MM.1S (cell line): Measurements from ENCODE around the gene CYB561A3.

Experiments used
- DNase-seq: peaks from one replicate; pipeline ENCODE4 v3.0.0-alpha.2; 2015
- H2AFZ ChIP-seq: fragments of 300-600 bp; sonication (generic); 2 replicates; pipeline ENCODE4 v1.6.0; 2016; ENCODE audit warnings: antibody characterized with exemption, low read length
- H3F3A ChIP-seq: fragments of 300-600 bp; sonication (generic); 2 replicates; pipeline ENCODE4 v1.6.1; 2016; ENCODE audit warnings: mild to moderate bottlenecking, antibody characterized with exemption, low read length, moderate library complexity, mixed read lengths; ENCODE audit not compliant: insufficient read depth
- H3K27ac ChIP-seq: fragments of 300-600 bp; sonication (generic); 2 replicates; pipeline ENCODE4 v1.5.1; 2016; ENCODE audit warnings: mild to moderate bottlenecking, low read length
- H3K27me3 ChIP-seq: fragments of 300-600 bp; sonication (generic); replicated peaks from 2 replicates; pipeline ENCODE4 v1.6.0; 2016; ENCODE audit warnings: low read length; ENCODE audit not compliant: insufficient read depth
- H3K36me3 ChIP-seq: fragments of 300-600 bp; sonication (generic); replicated peaks from 2 replicates; pipeline ENCODE4 v1.6.1; 2016; ENCODE audit warnings: mild to moderate bottlenecking, low read length, mixed read lengths; ENCODE audit not compliant: insufficient read depth
- H3K4me1 ChIP-seq: fragments of 300-600 bp; sonication (generic); 2 replicates; pipeline ENCODE4 v1.6.1; 2016; ENCODE audit warnings: low read length, mixed read lengths
- H3K4me2 ChIP-seq: fragments of 300-600 bp; sonication (generic); 2 replicates; pipeline ENCODE4 v1.6.0; 2016; ENCODE audit warnings: low read depth, low read length
- H3K4me3 ChIP-seq: fragments of 300-600 bp; sonication (generic); 2 replicates; pipeline ENCODE4 v1.5.1; 2016; ENCODE audit warnings: low read length, mixed read lengths
- H3K79me2 ChIP-seq: fragments of 300-600 bp; sonication (generic); 2 replicates; pipeline ENCODE4 v1.6.1; 2016; ENCODE audit warnings: mixed run types, low read length, mixed read lengths
- H3K9ac ChIP-seq: fragments of 300-600 bp; sonication (generic); 2 replicates; pipeline ENCODE4 v1.6.1; 2016; ENCODE audit warnings: low read length, mixed read lengths
- H3K9me2 ChIP-seq: fragments of 300-600 bp; sonication (generic); replicated peaks from 2 replicates; pipeline ENCODE4 v1.6.1; 2016; ENCODE audit warnings: mild to moderate bottlenecking, low read length, mixed read lengths; ENCODE audit not compliant: insufficient read depth
- H3K9me3 ChIP-seq: fragments of 300-600 bp; sonication (generic); replicated peaks from 2 replicates; pipeline ENCODE4 v1.6.1; 2016; ENCODE audit warnings: mild to moderate bottlenecking, low read length, mixed read lengths; ENCODE audit not compliant: insufficient read depth
- H4K20me1 ChIP-seq: fragments of 300-600 bp; sonication (generic); 2 replicates; pipeline ENCODE4 v1.6.1; 2016; ENCODE audit warnings: mild to moderate bottlenecking, low read length, moderate library complexity, mixed read lengths; ENCODE audit not compliant: insufficient read depth
- CTCF ChIP-seq: fragments of 300-600 bp; sonication (generic); IDR thresholded peaks from 2 replicates; pipeline ENCODE4 v1.5.1; 2016; ENCODE audit warnings: antibody characterized with exemption, low read length, mixed read lengths
- EZH2 ChIP-seq: fragments of 300-600 bp; sonication (generic); optimal IDR thresholded peaks from 2 replicates; pipeline ENCODE3; 2017; ENCODE audit warnings: low read depth, mild to moderate bottlenecking, antibody characterized with exemption, low read length, mixed read lengths
- EZH2phosphoT487 ChIP-seq: fragments of 300-600 bp; sonication (generic); IDR thresholded peaks from 2 replicates; pipeline ENCODE4 v1.6.1; 2018; ENCODE audit warnings: antibody characterized with exemption, low read length

The CYB561A3 gene

GRCh38 chr11:61401573-61401972 lies 39.9 kb upstream of the CYB561A3 start:
- Histone ChIP-seq H3F3A (peaks cover 7% of the 10 kb centered on the region; the same call in 1 of the 2 replicates), H3K4me2 (no peak overlapping the region), H3K36me3 (peaks cover 14% of the 10 kb centered on the region), H3K27ac (no peak overlapping the region), H3K9ac (no peak overlapping the region), H3K27me3 (no peaks in the 10 kb centered on the region), H3K9me2 (no peaks in the 10 kb centered on the region), H4K20me1 (no peaks in the 10 kb centered on the region), H3K79me2 (peaks cover 5% of the 10 kb centered on the region), H3K4me1 (no peaks in the 10 kb centered on the region), H3K4me3 (no peak overlapping the region), H3K9me3 (no peaks in the 10 kb centered on the region), H2AFZ (no peak overlapping the region)
- no peak for TF ChIP-seq EZH2
- TF ChIP-seq CTCF = no peak
- no peak for TF ChIP-seq EZH2phosphoT487
- no peak for DNase-seq

GRCh38 chr11:61401173-61401572 lies 39.5 kb upstream of the CYB561A3 start:
- Histone ChIP-seq H3K27me3 (no peaks in the 10 kb centered on the region), H3K27ac (no peak overlapping the region), H3K4me2 (no peak overlapping the region), H2AFZ (no peak overlapping the region), H3K4me1 (no peaks in the 10 kb centered on the region), H3K79me2 (peaks cover 5% of the 10 kb centered on the region), H3K36me3 (peaks cover 14% of the 10 kb centered on the region), H3K9ac (no peak overlapping the region), H3F3A (peaks cover 7% of the 10 kb centered on the region; the same call in 1 of the 2 replicates), H3K9me2 (no peaks in the 10 kb centered on the region), H4K20me1 (no peaks in the 10 kb centered on the region), H3K4me3 (no peak overlapping the region), H3K9me3 (no peaks in the 10 kb centered on the region)
- no peak for DNase-seq
- TF ChIP-seq EZH2 (no peak), EZH2phosphoT487 (no peak), CTCF (no peak)

GRCh38 chr11:61392981-61393595 lies 31.4 kb upstream of the CYB561A3 start:
- peak; percentile 34 for DNase-seq
- Histone ChIP-seq H3K27me3 (no peaks in the 10 kb centered on the region), H3K4me2 (peak overlapping the region; percentile 73), H3K4me1 (peaks cover 4% of the 10 kb centered on the region; the same call in 1 of the 2 replicates), H3K27ac (no peak overlapping the region; the same call in 1 of the 2 replicates), H3K36me3 (no peaks in the 10 kb centered on the region), H3K9me2 (no peaks in the 10 kb centered on the region), H3K9me3 (no peaks in the 10 kb centered on the region), H2AFZ (peak overlapping the region; percentile 95), H3K9ac (peak overlapping the region; percentile 64), H3K4me3 (peak overlapping the region; percentile 74), H4K20me1 (no peaks in the 10 kb centered on the region), H3K79me2 (0 out of 2 replicates have a peak, but pooled peaks cover 7% of the 10 kb centered on the region), H3F3A (peaks cover 9% of the 10 kb centered on the region; the same call in 1 of the 2 replicates)
- peak; percentile 33; the same call in 1 of the 2 replicates for TF ChIP-seq CTCF
- no peak for TF ChIP-seq EZH2
- no peak for TF ChIP-seq EZH2phosphoT487
